Natural killer cell (primary cell): ENCODE results near the gene ZFP69. TPM values are rescaled to one million over a fixed set of nuclear protein-coding genes. Genes with fewer than 3 reads are reported as not detected.
"Not testable (repeated sequence)": the region's sequence is repeated elsewhere in the genome, so short reads cannot be mapped to it uniquely, and the experiment has no call there.

Experiments
- ATAC-seq, 3 donors: fragments of 150-1000 bp in 2 of 3; fragments of 200-7000 bp in 1 of 3; cut with Tn5 transposase; 1 replicate in 1 of 3; 2 replicates in 2 of 3; pipeline ENCODE4 v1.10.0; 2021; ENCODE audit warnings: mild to moderate bottlenecking in 2 of 3, moderate library complexity in 2 of 3
- DNase-seq, 2 donors: peaks; one replicate each; pipeline versions ENCODE4 v3.0.0 to v3.0.0-alpha.2; 2013 to 2021; ENCODE audit warnings: mixed read lengths in 1 of 2
- H3K27ac ChIP-seq: one replicate; pipeline ENCODE4 v1.5.1; 2013; ENCODE audit warnings: mild to moderate bottlenecking, low read length
- H3K27me3 ChIP-seq: one replicate; pipeline ENCODE4 v1.6.1; 2013; ENCODE audit warnings: low read length; ENCODE audit not compliant: control insufficient read depth, insufficient read depth
- H3K36me3 ChIP-seq: one replicate; pipeline ENCODE4 v1.6.1; 2013; ENCODE audit warnings: low read length; ENCODE audit not compliant: control insufficient read depth, insufficient read depth
- H3K4me1 ChIP-seq: one replicate; pipeline ENCODE4 v1.6.1; 2013; ENCODE audit warnings: low read length; ENCODE audit not compliant: control insufficient read depth, insufficient read depth
- H3K4me3 ChIP-seq: one replicate; pipeline ENCODE4 v1.5.1; 2013; ENCODE audit warnings: low read length
- H3K9me3 ChIP-seq: one replicate; pipeline ENCODE4 v1.6.1; 2013; ENCODE audit warnings: low read length; ENCODE audit not compliant: control insufficient read depth, insufficient read depth
- H3K27ac Mint-ChIP-seq, 2 donors: one replicate each; pipeline ENCODE4 v1.8.0; 2022; ENCODE audit warnings: mild to moderate bottlenecking in 2 of 2, mixed read lengths in 2 of 2, moderate library complexity in 1 of 2
- H3K27me3 Mint-ChIP-seq, 2 donors: one replicate each; pipeline ENCODE4 v1.8.0; 2022; ENCODE audit warnings: low read depth in 2 of 2, mixed read lengths in 2 of 2
- H3K36me3 Mint-ChIP-seq: one replicate; pipeline ENCODE4 v1.8.0; 2022; ENCODE audit warnings: mixed read lengths
- H3K4me1 Mint-ChIP-seq, 2 donors: one replicate each; pipeline ENCODE4 v1.8.0; 2022; ENCODE audit warnings: mixed read lengths in 2 of 2
- H3K4me3 Mint-ChIP-seq: one replicate; pipeline ENCODE4 v1.8.0; 2022; ENCODE audit warnings: mild to moderate bottlenecking, moderate library complexity, mixed read lengths
- H3K9me3 Mint-ChIP-seq, 2 donors: one replicate each; pipeline ENCODE4 v1.8.0; 2022; ENCODE audit warnings: mixed read lengths in 2 of 2
- CTCF ChIP-seq: fragments of 200-600 bp; IDR thresholded peaks from one replicate; pipeline ENCODE4 v1.8.0; 2022; ENCODE audit warnings: antibody characterized with exemption
- WGBS: methylation state at CpG from one replicate; pipeline ENCODE4 v1.1.7; 2013; ENCODE audit warnings: missing lambda C conversion rate; ENCODE audit not compliant: insufficient coverage; 5-methylcytosine and 5-hydroxymethylcytosine counted together
- intact Hi-C: fragments of 100-400 bp; cut with micrococcal nuclease; formaldehyde crosslinking; loops from one replicate; pipeline ENCODE4 v1.14.2; 2022
- total RNA-seq, 4 donors: library from RNA; stranded (reverse); fragments of 120-200 nt in 1 of 4; gene quantifications; one replicate each; pipeline versions ENCODE4 v1.2.3 to v1.2.4, GENCODE V29; 2013 to 2022

ZFP69 gene
- total RNA-seq, 3 donors from 2014 or later (not counting 1 experiment from before 2014, with no cell fraction given), result 4.6 to 5.4 (median 4.6) TPM

GRCh38 chr1:40477678-40478053, 576 bp downstream of the ZFP69 start:
- no peak for TF ChIP-seq CTCF
- WGBS, result 3% methylated on average over 17 of the region's 17 CpGs
- Mint-ChIP-seq H3K27me3 (no peaks in the 10 kb centered on the region), H3K9me3 (peaks cover 8 to 18% of the 10 kb centered on the region in 2 donors), H3K4me3 (peak overlapping the region; percentile 71), H3K4me1 (peaks cover 24 to 28% of the 10 kb centered on the region in 2 donors), H3K36me3 (peaks cover 24% of the 10 kb centered on the region), H3K27ac (peak overlapping the region; percentile 63 to 82)
- ATAC-seq (peak; percentile 18 to 31 (median 25)), DNase-seq (peak in 1 of 2 donors; percentile 30)
- H3K9me3 ChIP-seq, result peaks cover 7% of the 10 kb centered on the region
- peaks cover 8% of the 10 kb centered on the region for H3K36me3 ChIP-seq
- peaks cover 11% of the 10 kb centered on the region for H3K4me1 ChIP-seq
- H3K27me3 ChIP-seq, result no peaks in the 10 kb centered on the region
- H3K4me3 ChIP-seq, result peak overlapping the region; percentile 84
- intact Hi-C loops, result loop anchor here (1.0 to 2.0 kb wide), 2 partner anchors 27 to 54 kb away; partner anchors contain the start of genes ZFP69B and ZNF684
- peak overlapping the region; percentile 41 for H3K27ac ChIP-seq

- no peak for TF ChIP-seq CTCF
- WGBS, result 100% methylated on average over 1 of the region's 2 CpGs
- H3K36me3 Mint-ChIP-seq, result peaks cover 20% of the 10 kb centered on the region
- peak overlapping the region; percentile 71 for H3K4me3 Mint-ChIP-seq
- Histone ChIP-seq H3K4me1 (peaks cover 11% of the 10 kb centered on the region), H3K27ac (no peak overlapping the region), H3K9me3 (peaks cover 5% of the 10 kb centered on the region), H3K36me3 (peaks cover 9% of the 10 kb centered on the region), H3K27me3 (no peaks in the 10 kb centered on the region), H3K4me3 (no peak overlapping the region)
- H3K4me1 Mint-ChIP-seq, result peaks cover 24 to 28% of the 10 kb centered on the region in 2 donors
- H3K9me3 Mint-ChIP-seq, result peaks cover 4 to 12% of the 10 kb centered on the region in 2 donors
- intact Hi-C loops, result no loop called here
- no peak for ATAC-seq
- H3K27ac Mint-ChIP-seq, result peak overlapping the region; percentile 63 to 82
- no peaks in the 10 kb centered on the region for H3K27me3 Mint-ChIP-seq
- DNase-seq, result no peak
These were observed 1.2 kb downstream of the ZFP69 start for GRCh38 chr1:40478276-40478675.

GRCh38 chr1:40479156-40479555, 2.1 kb downstream of the ZFP69 start:
- intact Hi-C loops, result no loop called here
- Mint-ChIP-seq H3K27ac (peak overlapping the region; percentile 60 to 63), H3K9me3 (peaks cover 4 to 9% of the 10 kb centered on the region in 2 donors), H3K27me3 (no peaks in the 10 kb centered on the region), H3K4me1 (peaks cover 24 to 28% of the 10 kb centered on the region in 2 donors), H3K36me3 (peaks cover 19% of the 10 kb centered on the region), H3K4me3 (peak overlapping the region; percentile 42)
- H3K27ac ChIP-seq, result no peak overlapping the region
- TF ChIP-seq CTCF, result no peak
- peaks cover 11% of the 10 kb centered on the region for H3K4me1 ChIP-seq
- no peak for DNase-seq
- no peak overlapping the region for H3K4me3 ChIP-seq
- WGBS, result 92% methylated on average over 4 of the region's 4 CpGs
- ATAC-seq, result no peak
- peaks cover 4% of the 10 kb centered on the region for H3K9me3 ChIP-seq
- H3K36me3 ChIP-seq, result peaks cover 9% of the 10 kb centered on the region
- H3K27me3 ChIP-seq, result no peaks in the 10 kb centered on the region

- H3K27me3 ChIP-seq, result no peaks in the 10 kb centered on the region
- H3K4me3 ChIP-seq, result no peak overlapping the region
- H3K4me3 Mint-ChIP-seq, result no peak overlapping the region
- peaks cover 40% of the 10 kb centered on the region for H3K9me3 ChIP-seq
- no peak overlapping the region for H3K27ac ChIP-seq
- H3K36me3 ChIP-seq, result peaks cover 37% of the 10 kb centered on the region
- H3K4me1 Mint-ChIP-seq, result no peaks in the 10 kb centered on the region
- no peak overlapping the region for H3K27ac Mint-ChIP-seq
- intact Hi-C loops, result no loop called here
- 97% methylated on average over 3 of the region's 4 CpGs for WGBS
- no peaks in the 10 kb centered on the region for H3K4me1 ChIP-seq
- no peaks in the 10 kb centered on the region for H3K27me3 Mint-ChIP-seq
- ATAC-seq, result no peak
- peaks cover 50% of the 10 kb centered on the region for H3K36me3 Mint-ChIP-seq
- DNase-seq, result no peak
- H3K9me3 Mint-ChIP-seq, result peaks cover 12 to 29% of the 10 kb centered on the region in 2 donors
- TF ChIP-seq CTCF, result no peak
These were observed 18.3 kb downstream of the ZFP69 start for GRCh38 chr1:40495315-40495903.

- Mint-ChIP-seq H3K9me3 (peaks cover 6 to 22% of the 10 kb centered on the region in 2 donors), H3K4me1 (peaks cover 3 to 15% of the 10 kb centered on the region in 2 donors), H3K36me3 (peaks cover 20% of the 10 kb centered on the region)
- intact Hi-C loops, result loop anchor here (10.0 kb wide), 1 partner anchor 48 kb away; the partner anchor contains the start of gene ZFP69B
- H3K4me3 Mint-ChIP-seq, H3K4me1 ChIP-seq, ATAC-seq, H3K27me3 Mint-ChIP-seq, H3K27ac ChIP-seq, H3K36me3 ChIP-seq, DNase-seq, H3K4me3 ChIP-seq, H3K27ac Mint-ChIP-seq, H3K27me3 ChIP-seq: not testable (repeated sequence)
- peaks cover 63% of the 10 kb centered on the region for H3K9me3 ChIP-seq
- WGBS, result 93% methylated on average over 4 of the region's 4 CpGs
These were observed 25.6 kb downstream of the ZFP69 start for GRCh38 chr1:40502651-40503050.
